RWPE1 (cell line): ENCODE results near the gene ZNF143.

ENCODE experiments used
- CTCF ChIA-PET: fragments of 350-600 bp; sonication (Branson Sonifier 250); formaldehyde crosslinking; extraction: SDS; loops from one replicate; lab custom pipeline; 2021; lab: Yijun Ruan, JAX
- POLR2A ChIA-PET: fragments of 400-600 bp; formaldehyde crosslinking; extraction: SDS; loops from one replicate; lab custom pipeline; 2020; ENCODE audit warnings: antibody characterized with exemption; ENCODE audit not compliant: low non-redundant PET; lab: Yijun Ruan, JAX
- DNase-seq: peaks from one replicate; pipeline ENCODE4 v3.0.0; 2012; ENCODE audit warnings: low spot score
- H3K27ac ChIP-seq: fragments of 450-650 bp; 2 replicates; pipeline ENCODE4 v1.5.1; 2017
- CTCF ChIP-seq: fragments of 450-650 bp; conservative IDR thresholded peaks from 2 replicates; pipeline ENCODE4 v1.5.1; 2017; ENCODE audit warnings: low read depth, mild to moderate bottlenecking

Gene ZNF143

GRCh38 chr11:9567401-9567800 lies 106.6 kb downstream of the ZNF143 start:
- CTCF ChIA-PET = interaction anchor here (0.9 kb wide), 1 partner anchor 192 kb away, joined by 3 read pairs; no protein-coding TSS in a partner anchor
- no peak for TF ChIP-seq CTCF
- DNase-seq = no peak
- peak overlapping the region; percentile 92 for H3K27ac ChIP-seq
- POLR2A ChIA-PET = no interaction called here

- no peak for TF ChIP-seq CTCF
- H3K27ac ChIP-seq = peak overlapping the region; percentile 92
- ChIA-PET CTCF (interaction anchor here (0.6 kb wide), 1 partner anchor 38 kb away, joined by 4 read pairs; no protein-coding TSS in a partner anchor), POLR2A (no interaction called here)
- DNase-seq = no peak
Measured at GRCh38 chr11:9568161-9568853, 107.5 kb downstream of the ZNF143 start.

DNA sequence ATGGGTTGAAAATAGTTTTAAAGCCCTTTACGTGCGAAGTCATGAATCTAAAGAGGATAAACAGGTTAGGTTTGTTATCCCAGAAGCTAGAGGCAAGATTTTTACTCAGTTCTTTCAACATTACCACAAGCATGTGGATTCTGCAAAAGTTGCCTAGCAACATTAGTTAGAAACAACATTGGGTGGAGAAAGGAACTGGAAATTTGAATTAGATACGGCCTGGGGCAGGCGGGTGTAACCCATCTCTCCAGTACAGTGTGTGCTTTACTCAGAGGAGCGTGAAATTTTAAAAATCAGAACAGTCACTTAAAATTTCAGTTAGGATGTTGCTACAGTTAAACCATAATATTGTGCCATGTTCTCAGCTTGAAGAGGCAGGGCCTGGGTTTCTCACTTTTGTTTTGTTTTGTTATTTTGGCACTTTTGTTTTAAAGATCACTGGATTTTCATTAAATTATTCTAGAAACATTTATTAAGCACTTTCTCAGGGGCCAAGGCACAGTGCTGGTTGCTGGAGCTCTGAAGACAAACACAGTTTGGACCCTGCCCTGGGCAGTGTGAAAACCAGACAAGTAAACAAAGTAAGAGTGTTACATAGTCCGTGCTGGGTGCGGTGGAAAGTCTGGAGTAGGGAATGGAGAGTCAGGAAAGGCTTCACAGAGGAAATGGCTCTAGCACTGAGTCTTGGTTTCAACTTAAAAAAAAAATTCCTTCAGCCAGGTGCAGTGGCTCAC lies 108.2 kb downstream of the ZNF143 start:
- CTCF ChIA-PET = no interaction called here
- H3K27ac ChIP-seq = peak overlapping the region; percentile 99

GRCh38 chr11:9569588-9570164 lies 108.9 kb downstream of the ZNF143 start:
- ChIA-PET CTCF (interaction anchor here (0.6 kb wide), 1 partner anchor 292 kb away, joined by 4 read pairs; no protein-coding TSS in a partner anchor), POLR2A (no interaction called here)

More for the DNA sequence above, 108.2 kb downstream of the ZNF143 start:
- POLR2A ChIA-PET = no interaction called here
- TF ChIP-seq CTCF = no peak
- peak; percentile 78 for DNase-seq

GRCh38 chr11:9570313-9571025 lies 109.7 kb downstream of the ZNF143 start:
- POLR2A ChIA-PET = no interaction called here
- no peak for TF ChIP-seq CTCF
- peak overlapping the region; percentile 99 for H3K27ac ChIP-seq
- CTCF ChIA-PET = interaction anchor here (0.6 kb wide), 1 partner anchor 291 kb away, joined by 4 read pairs; no protein-coding TSS in a partner anchor
- no peak for DNase-seq

More at GRCh38 chr11:9569588-9570164, 108.9 kb downstream of the ZNF143 start:
- DNase-seq = no peak
- TF ChIP-seq CTCF = no peak
- H3K27ac ChIP-seq = peak overlapping the region; percentile 99
